GM12878 (cell line): ENCODE data around the gene GPR78. TPM values are rescaled to one million over a fixed set of nuclear protein-coding genes. Genes with fewer than 3 reads are reported as not detected.

Source experiments
- ATAC-seq: fragments of 200-7000 bp; cut with Tn5 transposase; 3 replicates; pipeline ENCODE4 v1.9.1; 2020; ENCODE audit warnings: mild to moderate bottlenecking, moderate library complexity
- BruUV-seq: library from RNA; stranded (reverse); fragments of 400-500 nt; replicated peaks from 2 replicates; lab custom pipeline; 2021; lab: Mats Ljungman, UMichigan
- CTCF ChIA-PET: fragments of 300-600 bp; sonication (Branson Sonifier 250); formaldehyde crosslinking; extraction: SDS; loops from one replicate; lab custom pipeline; 2021; ENCODE audit warnings: inconsistent platforms; lab: Yijun Ruan, JAX
- POLR2A ChIA-PET: fragments of 350-600 bp; formaldehyde crosslinking; extraction: SDS; loops from one replicate; lab custom pipeline; 2021; ENCODE audit warnings: inconsistent platforms; lab: Charles Lee
- RAD21 ChIA-PET: fragments of 300-600 bp; sonication (Branson Sonifier 250); formaldehyde crosslinking; loops from one replicate; lab custom pipeline; 2023; ENCODE audit warnings: antibody characterized with exemption; ENCODE audit not compliant: unreplicated experiment; lab: Charles Lee
- SMC1A ChIA-PET: fragments of 300-600 bp; sonication (Branson Sonifier 250); formaldehyde crosslinking; loops from one replicate; lab custom pipeline; 2023; ENCODE audit not compliant: unreplicated experiment, uncharacterized antibody; lab: Charles Lee
- DNase-seq: peaks from one replicate; pipeline ENCODE4 v3.0.0-alpha.2; 2011; ENCODE audit warnings: low read depth, low spot score
- FAIRE-seq: peaks from 3 replicates; lab custom pipeline; 2011; peaks lifted over from hg19 to GRCh38; lab: Jason Lieb, UNC
- H2AFZ ChIP-seq: 2 replicates; pipeline ENCODE4 v1.6.0; 2011; ENCODE audit warnings: low read depth, low read length, control low read depth; ENCODE audit not compliant: control insufficient read depth
- H3K27ac ChIP-seq: 2 replicates; pipeline ENCODE4 v1.5.1; 2011; ENCODE audit warnings: control low read depth; ENCODE audit not compliant: control insufficient read depth, insufficient read depth
- H3K27me3 ChIP-seq, 2 experiments: replicated peaks in 1 of 2; 2 replicates each; pipeline versions ENCODE4 v1.6.0 to v1.6.1; 2011; ENCODE audit warnings: low read length in 1 of 2; ENCODE audit not compliant: control insufficient read depth in 2 of 2, insufficient read depth in 2 of 2
- H3K36me3 ChIP-seq, 2 experiments: 2 replicates each; pipeline ENCODE4 v1.5.1; 2011; ENCODE audit warnings: low read length in 1 of 2; ENCODE audit not compliant: control insufficient read depth in 2 of 2, insufficient read depth in 2 of 2
- H3K4me1 ChIP-seq: 2 replicates; pipeline ENCODE4 v1.6.1; 2011; ENCODE audit warnings: mild to moderate bottlenecking, low read length, moderate library complexity, mixed read lengths; ENCODE audit not compliant: control insufficient read depth, insufficient read depth
- H3K4me2 ChIP-seq: 2 replicates; pipeline ENCODE4 v1.6.0; 2011; ENCODE audit warnings: control low read depth; ENCODE audit not compliant: control insufficient read depth, insufficient read depth
- H3K4me3 ChIP-seq: fragments of 200-600 bp; sonication (generic); 2 replicates; pipeline ENCODE4 v1.5.1; 2016
- H3K79me2 ChIP-seq: 2 replicates; pipeline ENCODE4 v1.6.0; 2011; ENCODE audit warnings: low read length; ENCODE audit not compliant: control insufficient read depth, insufficient read depth
- H3K9ac ChIP-seq: 2 replicates; pipeline ENCODE4 v1.8.0; 2011; ENCODE audit warnings: low read length, control low read depth, mixed read lengths; ENCODE audit not compliant: control insufficient read depth, insufficient read depth
- H3K9me3 ChIP-seq: replicated peaks from 3 replicates; pipeline ENCODE4 v1.5.1; 2011; ENCODE audit warnings: mild to moderate bottlenecking, low read length; ENCODE audit not compliant: control insufficient read depth, insufficient read depth
- H4K20me1 ChIP-seq: 2 replicates; pipeline ENCODE4 v1.6.0; 2011; ENCODE audit not compliant: control insufficient read depth, insufficient read depth
- ASH2L ChIP-seq: fragments of 300-600, 200-600 bp; sonication (generic); IDR thresholded peaks from 2 replicates; pipeline ENCODE4 v1.6.1; 2017; ENCODE audit warnings: low read depth, mild to moderate bottlenecking, borderline replicate concordance
- E2F4 ChIP-seq: IDR thresholded peaks from 2 replicates; pipeline ENCODE4 v1.6.1; 2012; ENCODE audit warnings: low read depth, low read length, improper control_type of control experiment
- EGR1 ChIP-seq, 2 experiments: IDR thresholded peaks; 1 replicate in 1 of 2; 2 replicates in 1 of 2; pipeline ENCODE4 v1.6.1; 2011 to 2012; ENCODE audit warnings: low read depth in 2 of 2, low read length in 2 of 2, borderline replicate concordance in 1 of 2, mild to moderate bottlenecking in 1 of 2, moderate library complexity in 1 of 2
- EZH2 ChIP-seq: IDR thresholded peaks from 2 replicates; pipeline ENCODE4 v1.6.1; 2012; ENCODE audit warnings: low read depth, mild to moderate bottlenecking, control low read depth, inconsistent platforms, low read length, borderline replicate concordance; ENCODE audit not compliant: control insufficient read depth
- HDGF ChIP-seq: fragments of 450-650 bp; IDR thresholded peaks from 2 replicates; pipeline ENCODE4 v1.6.1; 2016; ENCODE audit warnings: antibody characterized with exemption
- IRF3 ChIP-seq: fragments of 450-650 bp; IDR thresholded peaks from 2 replicates; pipeline ENCODE4 v1.6.1; 2014; ENCODE audit warnings: mild to moderate bottlenecking
- MEF2A ChIP-seq: IDR thresholded peaks from 2 replicates; pipeline ENCODE4 v1.6.1; 2011; ENCODE audit warnings: low read depth, mild to moderate bottlenecking, low read length, moderate library complexity; ENCODE audit not compliant: insufficient read depth
- MTA2 ChIP-seq: fragments of 450-650 bp; IDR thresholded peaks from 2 replicates; pipeline ENCODE4 v1.6.1; 2016; ENCODE audit warnings: low read depth, mild to moderate bottlenecking, moderate library complexity
- POLR2AphosphoS5 ChIP-seq: IDR thresholded peaks from 2 replicates; pipeline ENCODE4 v1.6.1; 2011; ENCODE audit warnings: mild to moderate bottlenecking, low read length, inconsistent platforms
- RCOR1 ChIP-seq: conservative IDR thresholded peaks from 2 replicates; pipeline ENCODE4 v1.6.1; 2012; ENCODE audit warnings: low read depth, low read length, improper control_type of control experiment
- STAT1 ChIP-seq: fragments of 450-650 bp; conservative IDR thresholded peaks from 2 replicates; pipeline ENCODE4 v1.6.1; 2014; ENCODE audit warnings: antibody characterized with exemption, mild to moderate bottlenecking
- TARDBP ChIP-seq: IDR thresholded peaks from 2 replicates; pipeline ENCODE4 v1.6.1; 2016; ENCODE audit warnings: borderline replicate concordance
- ZNF687 ChIP-seq: fragments of 450-650 bp; IDR thresholded peaks from 2 replicates; pipeline ENCODE4 v1.6.1; 2017; ENCODE audit warnings: mild to moderate bottlenecking, moderate library complexity
- ZZZ3 ChIP-seq: IDR thresholded peaks from 2 replicates; pipeline ENCODE4 v1.6.1; 2011; ENCODE audit warnings: low read depth; ENCODE audit not compliant: control insufficient read depth, insufficient read length
- WGBS: methylation state at CpG from one replicate; pipeline ENCODE4 v1.1.6; 2016; ENCODE audit warnings: low lambda C conversion rate; ENCODE audit not compliant: insufficient replicate concordance, insufficient coverage; ENCODE audit errors: missing lambda C conversion rate; 5-methylcytosine and 5-hydroxymethylcytosine counted together
- in situ Hi-C: fragments of 300-500 bp; cut with MboI; formaldehyde crosslinking; loops from 9 replicates; pipeline ENCODE4 v1.14.3; 2018; ENCODE audit warnings: mixed read lengths
- intact Hi-C: fragments of 100-400 bp; cut with micrococcal nuclease; formaldehyde crosslinking; loops from one replicate; pipeline ENCODE4 v1.14.2; 2022; ENCODE audit not compliant: unreplicated experiment
- polyA plus RNA-seq, 11 experiments: library from polyadenylated mRNA; depleted of rRNA in 4 of 11; unstranded in 6 of 11; stranded (reverse) in 5 of 11; fragments of >200 nt; fragmentation: Nextera tagmentation in 4 of 11; fragmentation: Illumina TruSeq in 1 of 11; extraction: Ambion mirVana in 4 of 11; extraction: Trizol in 1 of 11; gene quantifications; 1 replicate in 1 of 11; 2 replicates in 10 of 11; pipeline versions ENCODE4 v1.2.1 to v1.2.3, GENCODE V29; 2011 to 2016; ENCODE audit warnings: inconsistent platforms in 2 of 11, missing spikeins in 2 of 11, low read depth in 1 of 11
- total RNA-seq, 4 experiments: library from RNA; depleted of rRNA in 3 of 4; stranded (reverse); fragments of >200 nt in 3 of 4; fragmentation: Illumina TruSeq in 1 of 4; extraction: Trizol in 1 of 4; gene quantifications; 2 replicates each; pipeline versions ENCODE4 v1.2.1 to v1.2.3, GENCODE V29; 2013 to 2021

Gene GPR78
- total and polyA plus RNA-seq, 10 of the 15 experiments (the other 5 are each of a cell fraction or from before 2014, with no cell fraction given) = 0.03 TPM; not detected in 9

GRCh38 chr4:8556341-8557150, 23.6 kb upstream of the GPR78 start:
- Histone ChIP-seq H3K9me3 (no peaks in the 10 kb centered on the region), H3K4me2 (no peak overlapping the region), H3K27ac (no peak overlapping the region), H3K79me2 (no peaks in the 10 kb centered on the region), H2AFZ (no peak overlapping the region), H4K20me1 (no peaks in the 10 kb centered on the region), H3K27me3 (no peaks in the 10 kb centered on the region; a peak in 1 of 4 replicates), H3K36me3 (no peaks in the 10 kb centered on the region), H3K9ac (no peak overlapping the region), H3K4me3 (no peak overlapping the region), H3K4me1 (no peaks in the 10 kb centered on the region)
- ChIA-PET SMC1A (no interaction called here), POLR2A (no interaction called here), RAD21 (no interaction called here), CTCF (no interaction called here)
- BruUV-seq = no TSS peak
- DNase-seq (no peak), FAIRE-seq (no peak), ATAC-seq (no peak)
- WGBS = 59% methylated on average over 17 of the region's 17 CpGs
- in situ Hi-C loops (no loop called here), intact Hi-C loops (no loop called here)
- TF ChIP-seq ZNF687 = no peak
- TF ChIP-seq POLR2AphosphoS5 = no peak
- no peak for TF ChIP-seq TARDBP
- no peak for TF ChIP-seq STAT1
- no peak for TF ChIP-seq IRF3
- TF ChIP-seq ZZZ3 = no peak
- no peak for TF ChIP-seq EZH2
- no peak for TF ChIP-seq HDGF
- no peak for TF ChIP-seq EGR1 (IDR thresholded peaks at IDR 0.05; ENCODE audit: borderline replicate concordance in 1 of 2, low read depth in 2 of 2, low read length in 2 of 2)
- no peak for TF ChIP-seq MEF2A
- no peak for TF ChIP-seq RCOR1
- no peak for TF ChIP-seq ASH2L
- no peak for TF ChIP-seq MTA2
- TF ChIP-seq E2F4 = no peak
